C4-2B (cell line): Measurements from ENCODE around the gene FLAD1.

Source experiments
- CTCF ChIP-seq: fragments of 450-650 bp; conservative IDR thresholded peaks from 2 replicates; pipeline ENCODE4 v1.5.1; 2017; ENCODE audit warnings: mild to moderate bottlenecking
- ZFX ChIP-seq: fragments of 450-650 bp; IDR thresholded peaks from 2 replicates; pipeline ENCODE4 v1.6.1; 2017

- no peak for TF ChIP-seq CTCF
- no peak for TF ChIP-seq ZFX
Measured at GRCh38 chr1:154990276-154990675, 7.1 kb downstream of the FLAD1 start.
